Progenitor cell of endocrine pancreas (in vitro differentiated cells): ENCODE data around the gene DERL2. TPM values are rescaled to one million over a fixed set of nuclear protein-coding genes. Genes with fewer than 3 reads are reported as not detected.
A peak's percentile ranks its signal among the peaks of the same experiment; 100 is the strongest.

Source experiments
- DNase-seq: peaks from one replicate; pipeline ENCODE4 v3.0.0; 2021; ENCODE audit warnings: low spot score; ENCODE audit not compliant: unreplicated experiment
- H3K27ac Mint-ChIP-seq: 2 replicates; pipeline ENCODE4 v1.8.0; 2021; ENCODE audit warnings: mild to moderate bottlenecking, moderate library complexity, mixed read lengths
- H3K27me3 Mint-ChIP-seq: 2 replicates; pipeline ENCODE4 v1.8.0; 2021; ENCODE audit warnings: mixed read lengths
- H3K36me3 Mint-ChIP-seq: 2 replicates; pipeline ENCODE4 v1.8.0; 2022; ENCODE audit warnings: mixed read lengths; ENCODE audit not compliant: insufficient read depth
- H3K4me1 Mint-ChIP-seq: 2 replicates; pipeline ENCODE4 v1.8.0; 2021; ENCODE audit warnings: low read depth, mixed read lengths
- H3K4me3 Mint-ChIP-seq: 2 replicates; pipeline ENCODE4 v1.8.0; 2021; ENCODE audit warnings: low read depth, mild to moderate bottlenecking, moderate library complexity, mixed read lengths
- H3K9me3 Mint-ChIP-seq: 2 replicates; pipeline ENCODE4 v1.8.0; 2021; ENCODE audit warnings: low read depth, mixed read lengths
- total RNA-seq: library from RNA; stranded (reverse); gene quantifications from 2 replicates; pipeline ENCODE4 v1.2.1, GENCODE V29; 2021
- TF ChIP-seq, protein P1 (sequence below): fragments of 200-600 bp; sonication (generic); IDR thresholded peaks from one replicate; pipeline ENCODE4 v1.5.0; 2021; ENCODE audit warnings: antibody characterized with exemption, mild to moderate bottlenecking; ENCODE audit not compliant: unreplicated experiment

The DERL2 gene
- total RNA-seq, 1 donor from 2014 or later: 84.6 TPM

DNA sequence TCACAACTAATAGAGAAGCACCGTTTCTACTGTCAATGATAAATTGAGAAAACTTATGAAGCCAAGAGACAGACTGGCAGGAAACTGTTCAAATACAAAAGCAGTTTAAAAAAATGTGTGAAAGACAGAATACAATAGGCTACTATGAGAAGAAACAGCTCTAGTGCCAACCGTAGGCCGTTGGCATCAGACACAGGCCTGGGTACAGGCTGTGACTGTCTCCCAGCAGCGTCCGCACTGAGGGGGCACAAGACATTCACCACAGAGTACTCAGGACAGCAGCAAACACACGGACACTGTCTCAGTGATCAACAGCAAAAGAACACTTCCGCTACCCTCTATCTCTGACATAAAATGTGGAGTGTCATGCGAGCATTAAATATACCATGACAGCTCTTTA, 39.2 kb downstream of the DERL2 start:
- TF ChIP-seq, protein P1, sequence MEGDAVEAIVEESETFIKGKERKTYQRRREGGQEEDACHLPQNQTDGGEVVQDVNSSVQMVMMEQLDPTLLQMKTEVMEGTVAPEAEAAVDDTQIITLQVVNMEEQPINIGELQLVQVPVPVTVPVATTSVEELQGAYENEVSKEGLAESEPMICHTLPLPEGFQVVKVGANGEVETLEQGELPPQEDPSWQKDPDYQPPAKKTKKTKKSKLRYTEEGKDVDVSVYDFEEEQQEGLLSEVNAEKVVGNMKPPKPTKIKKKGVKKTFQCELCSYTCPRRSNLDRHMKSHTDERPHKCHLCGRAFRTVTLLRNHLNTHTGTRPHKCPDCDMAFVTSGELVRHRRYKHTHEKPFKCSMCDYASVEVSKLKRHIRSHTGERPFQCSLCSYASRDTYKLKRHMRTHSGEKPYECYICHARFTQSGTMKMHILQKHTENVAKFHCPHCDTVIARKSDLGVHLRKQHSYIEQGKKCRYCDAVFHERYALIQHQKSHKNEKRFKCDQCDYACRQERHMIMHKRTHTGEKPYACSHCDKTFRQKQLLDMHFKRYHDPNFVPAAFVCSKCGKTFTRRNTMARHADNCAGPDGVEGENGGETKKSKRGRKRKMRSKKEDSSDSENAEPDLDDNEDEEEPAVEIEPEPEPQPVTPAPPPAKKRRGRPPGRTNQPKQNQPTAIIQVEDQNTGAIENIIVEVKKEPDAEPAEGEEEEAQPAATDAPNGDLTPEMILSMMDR: no peak
- no peak for DNase-seq
- Mint-ChIP-seq H3K9me3 (no peaks in the 10 kb centered on the region), H3K27ac (no peak overlapping the region), H3K4me1 (no peaks in the 10 kb centered on the region), H3K36me3 (peaks cover 10% of the 10 kb centered on the region), H3K4me3 (no peak overlapping the region), H3K27me3 (no peaks in the 10 kb centered on the region)

DNA sequence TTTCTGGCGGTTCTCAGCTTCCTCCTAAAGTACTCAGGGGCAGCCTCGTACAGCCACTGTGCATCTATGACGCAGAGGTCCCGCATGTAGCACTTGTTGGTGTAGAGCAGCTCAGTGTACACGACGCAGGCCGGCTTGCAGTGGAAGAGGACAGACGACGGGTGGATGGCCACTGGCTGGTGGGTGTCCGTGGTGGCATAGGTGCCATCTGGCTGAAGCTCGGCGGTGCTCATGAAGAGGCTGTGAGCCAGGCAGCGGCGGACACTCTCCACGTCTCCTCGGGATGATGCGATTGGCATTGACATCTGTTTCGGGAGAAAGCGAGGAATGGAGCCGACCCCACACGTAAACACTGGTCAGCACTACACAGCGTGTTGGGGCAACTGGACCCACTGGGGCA, 41.8 kb downstream of the DERL2 start:
- no peaks in the 10 kb centered on the region for H3K27me3 Mint-ChIP-seq
- DNase-seq: no peak
- H3K9me3 Mint-ChIP-seq: no peaks in the 10 kb centered on the region
- peaks cover 7% of the 10 kb centered on the region for H3K36me3 Mint-ChIP-seq
- H3K27ac Mint-ChIP-seq: no peak overlapping the region
- TF ChIP-seq, protein P1: no peak
- H3K4me3 Mint-ChIP-seq: no peak overlapping the region
- H3K4me1 Mint-ChIP-seq: no peaks in the 10 kb centered on the region

DNA sequence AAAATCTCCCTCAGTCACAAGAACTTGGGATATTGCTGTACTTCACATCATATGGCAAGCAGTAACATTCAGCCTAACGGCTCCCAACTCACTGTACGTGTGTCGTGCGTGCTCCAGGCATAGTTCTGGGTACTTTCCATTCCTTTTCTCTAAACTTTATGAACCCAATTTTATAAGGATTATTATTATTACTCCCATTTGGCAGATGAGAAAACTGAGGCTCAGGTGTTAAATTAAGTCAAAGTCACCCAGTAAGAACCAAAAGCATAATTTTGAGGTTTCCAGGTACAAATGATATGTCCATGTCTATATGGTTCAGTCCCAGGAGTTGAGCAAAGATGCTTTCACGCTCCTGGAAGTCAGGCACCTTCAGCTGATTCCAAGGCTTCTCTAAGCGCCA, 42.2 kb downstream of the DERL2 start:
- no peak overlapping the region for H3K4me3 Mint-ChIP-seq
- TF ChIP-seq, protein P1: no peak
- H3K27ac Mint-ChIP-seq: no peak overlapping the region
- H3K27me3 Mint-ChIP-seq: no peaks in the 10 kb centered on the region
- peaks cover 7% of the 10 kb centered on the region for H3K36me3 Mint-ChIP-seq
- no peak for DNase-seq
- H3K9me3 Mint-ChIP-seq: no peaks in the 10 kb centered on the region
- H3K4me1 Mint-ChIP-seq: no peaks in the 10 kb centered on the region

DNA sequence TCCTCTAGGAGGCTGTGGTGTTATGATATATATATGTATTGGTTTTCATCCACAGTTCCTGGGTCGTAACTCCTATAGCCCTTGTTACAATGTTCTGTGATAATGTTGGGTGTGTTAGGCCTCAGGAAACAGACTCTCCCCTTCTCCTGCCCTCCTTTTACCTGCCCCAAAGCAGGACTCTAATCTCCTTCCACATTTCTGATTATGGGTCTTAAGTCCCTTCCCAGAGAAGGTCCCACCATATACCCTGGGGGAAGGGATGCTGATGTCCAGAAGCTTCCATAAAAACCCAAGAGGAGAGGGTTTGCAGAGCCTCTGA, 46.6 kb downstream of the DERL2 start:
- no peak for DNase-seq
- Mint-ChIP-seq H3K4me1 (peaks cover 11% of the 10 kb centered on the region), H3K36me3 (peaks cover 11% of the 10 kb centered on the region), H3K27ac (peak overlapping the region; percentile 74), H3K4me3 (peak overlapping the region; percentile 85), H3K27me3 (no peaks in the 10 kb centered on the region), H3K9me3 (no peaks in the 10 kb centered on the region)
- TF ChIP-seq, protein P1: no peak

DNA sequence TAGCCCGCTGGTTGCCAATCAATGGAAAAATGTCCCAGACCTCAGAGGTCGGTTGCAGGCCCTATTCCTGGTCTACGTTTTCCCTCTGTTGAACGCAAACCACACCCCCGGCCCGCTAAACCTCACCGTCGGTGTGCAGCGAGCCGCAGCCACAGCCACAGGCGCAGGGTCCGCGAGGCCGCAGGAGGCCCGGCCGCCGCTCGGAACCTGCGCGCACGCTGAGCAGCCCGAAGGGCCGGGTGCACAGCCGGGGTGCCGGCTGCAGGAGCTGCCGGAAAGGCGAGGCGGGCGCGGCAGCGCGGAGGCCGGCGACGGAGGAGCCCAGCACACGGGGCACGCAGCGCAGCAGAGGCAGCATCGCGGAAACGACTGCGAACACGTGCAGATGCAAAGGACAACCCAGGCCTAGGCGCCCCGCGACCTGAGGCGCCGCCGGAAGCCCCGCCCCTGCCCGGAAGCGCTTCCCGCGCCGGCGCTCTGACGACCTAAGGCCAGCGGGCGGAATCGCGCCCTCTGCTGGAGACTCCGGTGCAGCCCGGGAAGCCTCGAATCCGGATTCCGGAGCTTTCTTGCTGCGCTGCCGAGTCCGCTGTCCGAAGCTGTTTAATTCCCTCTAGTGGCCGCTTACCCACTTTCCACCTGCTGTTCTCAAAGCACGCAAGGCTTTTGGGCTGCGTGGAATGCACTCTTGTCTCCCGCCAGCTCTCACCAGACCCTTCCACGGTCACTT, 47.1 kb downstream of the DERL2 start, which contains the start of gene C1QBP:
Gene C1QBP (minus strand): TSS at position 440 of the 730 bp plus-strand sequence. CDS start 82 bp downstream, at position 358.
- H3K27ac Mint-ChIP-seq: peak within 1 kb of the TSS; percentile 89
- H3K9me3 Mint-ChIP-seq: no peaks in the 10 kb centered on the region
- peak; percentile 95 for DNase-seq
- no peaks in the 10 kb centered on the region for H3K27me3 Mint-ChIP-seq
- peaks cover 11% of the 10 kb centered on the region for H3K4me1 Mint-ChIP-seq
- peaks cover 9% of the 10 kb centered on the region for H3K36me3 Mint-ChIP-seq
- TF ChIP-seq, protein P1: peak; percentile 100
- H3K4me3 Mint-ChIP-seq: peak within 1 kb of the TSS; percentile 85
